PC-3 (cell line): Measurements from ENCODE around the gene MAP3K9.

Experiments
- CTCF ChIP-seq: fragments of 300-600 bp; sonication (generic); conservative IDR thresholded peaks from 2 replicates; pipeline ENCODE4 v1.5.1; 2017; ENCODE audit warnings: antibody characterized with exemption, low read depth, mild to moderate bottlenecking, low read length
- EZH2 ChIP-seq: fragments of 300-600 bp; sonication (generic); IDR thresholded peaks from one replicate; pipeline ENCODE4 v1.6.1; 2017; ENCODE audit warnings: antibody characterized with exemption, mild to moderate bottlenecking, low read length; ENCODE audit not compliant: unreplicated experiment
- EZH2phosphoT487 ChIP-seq: fragments of 300-600 bp; sonication (generic); IDR thresholded peaks from 2 replicates; pipeline ENCODE4 v1.6.1; 2018; ENCODE audit warnings: mild to moderate bottlenecking, antibody characterized with exemption, low read length, borderline replicate concordance

GRCh38 chr14:70836946-70837345, 27.6 kb upstream of the MAP3K9 start:
- no peak for TF ChIP-seq CTCF
- no peak for TF ChIP-seq EZH2phosphoT487
- TF ChIP-seq EZH2 = no peak
